Transverse colon (tissue), 4 donors: Measurements from ENCODE around the gene CEP89. TPM values are rescaled to one million over a fixed set of nuclear protein-coding genes. Genes with fewer than 3 reads are reported as not detected.

Experiments used
- DNase-seq: peaks from one replicate; pipeline ENCODE4 v3.0.0-alpha.2; 2019
- H3K27ac ChIP-seq, 4 donors: fragments of 200-600 bp; sonication (generic); 2 replicates each; pipeline ENCODE4 v1.5.1; 2016 to 2018; ENCODE audit warnings: inconsistent platforms in 4 of 4
- H3K27me3 ChIP-seq: fragments of 200-600 bp; sonication (generic); 2 replicates; pipeline ENCODE4 v1.5.1; 2017; ENCODE audit warnings: inconsistent platforms
- H3K36me3 ChIP-seq, 4 donors: fragments of 200-600 bp; sonication (generic); 2 replicates each; pipeline ENCODE4 v1.5.1; 2017 to 2019; ENCODE audit warnings: inconsistent platforms in 4 of 4
- H3K4me1 ChIP-seq, 4 donors: fragments of 200-600 bp; sonication (generic); 2 replicates each; pipeline ENCODE4 v1.5.1; 2017 to 2020; ENCODE audit warnings: inconsistent platforms in 4 of 4
- H3K4me3 ChIP-seq, 4 donors: fragments of 200-600 bp; sonication (generic); 1 replicate in 1 of 4; 2 replicates in 3 of 4; pipeline versions ENCODE4 v1.5.1 to v1.6.1; 2017 to 2019; ENCODE audit warnings: inconsistent platforms in 4 of 4
- H3K9me3 ChIP-seq, 2 donors: fragments of 200-600 bp; sonication (generic); 2 replicates each; pipeline ENCODE4 v1.5.1; 2017 to 2019; ENCODE audit warnings: inconsistent platforms in 2 of 2
- EP300 ChIP-seq: sonication (generic); formaldehyde crosslinking; IDR thresholded peaks from one replicate; pipeline ENCODE4 v1.6.1; 2017; ENCODE audit warnings: antibody characterized with exemption, low read depth
- POLR2A ChIP-seq: fragments of 450-650 bp; IDR thresholded peaks from one replicate; pipeline ENCODE4 v1.6.1; 2016; ENCODE audit warnings: antibody characterized with exemption, mild to moderate bottlenecking, moderate library complexity
- POLR2AphosphoS5 ChIP-seq, 3 donors: sonication (generic); formaldehyde crosslinking; IDR thresholded peaks; one replicate each; pipeline ENCODE4 v1.6.1; 2016; ENCODE audit warnings: antibody characterized with exemption in 3 of 3
- WGBS, 2 donors: methylation state at CpG; one replicate each; pipeline ENCODE4 v1.1.5; 2018; ENCODE audit warnings: low coverage in 1 of 2; 5-methylcytosine and 5-hydroxymethylcytosine counted together
- in situ Hi-C, 4 donors: fragments of 200-750 bp; cut with MboI; loops; one replicate each; pipeline versions ENCODE4 v1.15.0 to v1.15.1; 2017; ENCODE audit warnings: low sequenced_read_pairs in 3 of 4, low pct_ligation_motif_present in 1 of 4, low pct_unique_long_range_greater_than_20kb in 1 of 4
- intact Hi-C: fragments of 100-400 bp; cut with DNase I; formaldehyde crosslinking; loops from one replicate; pipeline ENCODE4 v1.15.1; 2023; ENCODE audit warnings: low total_unique reads
- small RNA-seq, 4 donors: library from RNA; depleted of rRNA; stranded (forward); fragments of <200 nt; gene quantifications; one replicate each; pipeline ENCODE3, GENCODE V24; 2016
- total RNA-seq, 4 donors: library from RNA; depleted of rRNA; stranded (reverse); fragments of >200 nt; gene quantifications; one replicate each; pipeline ENCODE4 v1.1.0, GENCODE V29; 2016
- TF ChIP-seq, protein P1 (sequence below), 5 experiments: fragments of 200-600 bp in 3 of 5; fragments of 450-650 bp in 2 of 5; sonication (generic) in 3 of 5; IDR thresholded peaks; 1 replicate in 2 of 5; 2 replicates in 3 of 5; pipeline ENCODE4 v1.5.1; 2016 to 2017; ENCODE audit warnings: antibody characterized with exemption in 5 of 5, inconsistent platforms in 3 of 5, mild to moderate bottlenecking in 2 of 5, moderate library complexity in 1 of 5

The CEP89 gene
- total RNA-seq, 4 donors from 2014 or later, result 4.5 to 39.6 (median 9.4) TPM

DNA sequence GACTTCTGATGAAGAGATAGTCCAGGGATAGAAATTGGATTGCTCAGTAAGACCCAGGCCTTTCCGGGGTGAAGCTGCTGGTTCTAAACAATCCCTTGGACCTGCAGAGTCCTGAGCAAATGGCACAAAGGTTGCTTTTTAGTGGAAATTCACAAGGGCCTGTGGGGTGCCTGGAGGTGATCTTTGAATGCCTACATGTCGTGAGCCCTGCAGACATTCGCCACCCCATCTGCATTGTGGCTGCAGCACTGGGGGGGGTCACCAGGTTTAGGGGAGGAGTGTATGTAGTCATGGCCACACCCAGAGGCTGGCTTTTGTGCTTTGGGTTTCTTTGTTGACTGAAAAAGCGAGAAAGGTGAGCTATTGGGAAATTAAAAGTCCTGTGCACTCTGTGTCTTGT, 143.6 kb downstream of the CEP89 start:
- no peak overlapping the region for H3K27ac ChIP-seq
- no peaks in the 10 kb centered on the region for H3K9me3 ChIP-seq
- H3K4me3 ChIP-seq, result no peak overlapping the region
- H3K27me3 ChIP-seq, result no peaks in the 10 kb centered on the region
- TF ChIP-seq, protein P1, sequence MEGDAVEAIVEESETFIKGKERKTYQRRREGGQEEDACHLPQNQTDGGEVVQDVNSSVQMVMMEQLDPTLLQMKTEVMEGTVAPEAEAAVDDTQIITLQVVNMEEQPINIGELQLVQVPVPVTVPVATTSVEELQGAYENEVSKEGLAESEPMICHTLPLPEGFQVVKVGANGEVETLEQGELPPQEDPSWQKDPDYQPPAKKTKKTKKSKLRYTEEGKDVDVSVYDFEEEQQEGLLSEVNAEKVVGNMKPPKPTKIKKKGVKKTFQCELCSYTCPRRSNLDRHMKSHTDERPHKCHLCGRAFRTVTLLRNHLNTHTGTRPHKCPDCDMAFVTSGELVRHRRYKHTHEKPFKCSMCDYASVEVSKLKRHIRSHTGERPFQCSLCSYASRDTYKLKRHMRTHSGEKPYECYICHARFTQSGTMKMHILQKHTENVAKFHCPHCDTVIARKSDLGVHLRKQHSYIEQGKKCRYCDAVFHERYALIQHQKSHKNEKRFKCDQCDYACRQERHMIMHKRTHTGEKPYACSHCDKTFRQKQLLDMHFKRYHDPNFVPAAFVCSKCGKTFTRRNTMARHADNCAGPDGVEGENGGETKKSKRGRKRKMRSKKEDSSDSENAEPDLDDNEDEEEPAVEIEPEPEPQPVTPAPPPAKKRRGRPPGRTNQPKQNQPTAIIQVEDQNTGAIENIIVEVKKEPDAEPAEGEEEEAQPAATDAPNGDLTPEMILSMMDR (IDR thresholded peaks at IDR 0.05), result no peak
- TF ChIP-seq POLR2AphosphoS5 (IDR thresholded peaks at IDR 0.05) (no peak), EP300 (no peak), POLR2A (no peak)
- no peaks in the 10 kb centered on the region for H3K36me3 ChIP-seq
- in situ Hi-C loops (no loop called here), intact Hi-C loops (no loop called here)
- H3K4me1 ChIP-seq, result no peaks in the 10 kb centered on the region
- no peak for DNase-seq
- WGBS, 2 donors, result 88 to 90% methylated on average over 1 to 4 of the region's 4 CpGs

Small RNAs within 50 kb of the gene (small RNA-seq; reads per million reads assigned to genes)
- 0 reads per million in 4 donors for gene RN7SKP22

Other genes with a start within 250 kb of the CEP89 start
- 10 to 100 TPM in 1 of 4 donors, 1 to 10 TPM in 1, not detected in 2; 2.5 to 11.2 TPM for gene SLC7A9, start 102.2 kb downstream of the CEP89 start, total RNA-seq
- gene FAAP24, start 284 bp upstream of the CEP89 start, total RNA-seq, result under 1 TPM in 2 of 4 donors, not detected in 2; 0.48 to 0.55 TPM
- gene RHPN2, start 92.9 kb upstream of the CEP89 start, total RNA-seq, result 100 to 1,000 TPM in 1 of 4 donors, 10 to 100 TPM in 3; 49.0 to 276 (median 74.3) TPM
- gene GPATCH1, start 109.2 kb upstream of the CEP89 start, total RNA-seq, result 10 to 100 TPM in 3 of 4 donors, 1 to 10 TPM in 1; 9.1 to 16.8 (median 14.8) TPM
- gene WDR88, start 160.2 kb upstream of the CEP89 start, total RNA-seq, result not detected
- 10 to 100 TPM; 12.5 to 23.6 (median 17.1) TPM for gene LRP3, start 222.4 kb upstream of the CEP89 start, total RNA-seq